ENCODE data around the gene TGIF2.

DNA sequence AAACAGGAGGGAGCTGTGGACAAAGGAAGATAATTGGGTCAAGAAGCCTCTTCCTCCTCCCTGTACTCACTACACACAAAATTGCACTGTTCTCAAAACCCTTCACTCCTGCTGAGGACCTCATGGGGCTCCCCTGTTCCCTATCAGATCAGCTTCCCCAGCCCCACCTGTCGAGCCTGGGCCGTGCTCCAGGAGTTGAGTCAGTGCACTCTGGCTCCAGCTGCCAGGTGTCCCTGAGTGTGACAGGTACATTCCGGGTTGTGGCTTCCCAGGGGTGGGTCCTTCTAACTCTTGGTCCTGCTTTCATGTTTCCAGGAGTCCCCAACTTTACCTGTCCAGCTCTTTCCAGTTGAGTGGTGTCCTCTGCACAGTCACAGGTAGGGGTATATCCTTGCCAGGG lies 40.6 kb downstream of the TGIF2 start:
- TF ChIP-seq, protein P1, sequence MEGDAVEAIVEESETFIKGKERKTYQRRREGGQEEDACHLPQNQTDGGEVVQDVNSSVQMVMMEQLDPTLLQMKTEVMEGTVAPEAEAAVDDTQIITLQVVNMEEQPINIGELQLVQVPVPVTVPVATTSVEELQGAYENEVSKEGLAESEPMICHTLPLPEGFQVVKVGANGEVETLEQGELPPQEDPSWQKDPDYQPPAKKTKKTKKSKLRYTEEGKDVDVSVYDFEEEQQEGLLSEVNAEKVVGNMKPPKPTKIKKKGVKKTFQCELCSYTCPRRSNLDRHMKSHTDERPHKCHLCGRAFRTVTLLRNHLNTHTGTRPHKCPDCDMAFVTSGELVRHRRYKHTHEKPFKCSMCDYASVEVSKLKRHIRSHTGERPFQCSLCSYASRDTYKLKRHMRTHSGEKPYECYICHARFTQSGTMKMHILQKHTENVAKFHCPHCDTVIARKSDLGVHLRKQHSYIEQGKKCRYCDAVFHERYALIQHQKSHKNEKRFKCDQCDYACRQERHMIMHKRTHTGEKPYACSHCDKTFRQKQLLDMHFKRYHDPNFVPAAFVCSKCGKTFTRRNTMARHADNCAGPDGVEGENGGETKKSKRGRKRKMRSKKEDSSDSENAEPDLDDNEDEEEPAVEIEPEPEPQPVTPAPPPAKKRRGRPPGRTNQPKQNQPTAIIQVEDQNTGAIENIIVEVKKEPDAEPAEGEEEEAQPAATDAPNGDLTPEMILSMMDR (optimal IDR thresholded peaks at IDR 0.05 in 1 of 3, IDR thresholded peaks at IDR 0.05 in 1 of 3, conservative IDR thresholded peaks at IDR 0.05 in 1 of 3; ENCODE audit: extremely low read depth in 1 of 3, insufficient read depth in 2 of 3, low read length in 3 of 3) = no peak
- TF ChIP-seq EZH2 (IDR thresholded peaks at IDR 0.05; ENCODE audit: low read length) = no peak

Measured in keratinocyte (primary cell).